ENCODE measurements around the gene CCDC106.

The CCDC106 gene

GRCh38 chr19:55670280-55671053 lies 22.5 kb downstream of the CCDC106 start:
- no peak for DNase-seq

- no peak for DNase-seq
Observed at GRCh38 chr19:55671054-55671378, 23.0 kb downstream of the CCDC106 start.

GRCh38 chr19:55672418-55672817 lies 24.4 kb downstream of the CCDC106 start:
- no peak for DNase-seq

GRCh38 chr19:55673465-55673864 lies 25.5 kb downstream of the CCDC106 start:
- DNase-seq: no peak

- no peak for DNase-seq
Observed at GRCh38 chr19:55673889-55674288, 25.9 kb downstream of the CCDC106 start.

- no peak for DNase-seq
Observed at GRCh38 chr19:55674459-55674840, 26.4 kb downstream of the CCDC106 start.

GRCh38 chr19:55674841-55675660 lies 27.0 kb downstream of the CCDC106 start, which contains the start of gene EPN1:
EPN1 (plus strand) TSS chr19:55675226; CDS start chr19:55678628, 3,402 bp downstream.
- DNase-seq: peak; percentile 96

- no peak for DNase-seq
Observed at GRCh38 chr19:55675661-55676354, 27.8 kb downstream of the CCDC106 start.

- DNase-seq: no peak
Observed at GRCh38 chr19:55676383-55676782, 28.4 kb downstream of the CCDC106 start.

GRCh38 chr19:55676889-55677505 lies 29.0 kb downstream of the CCDC106 start:
- DNase-seq: no peak

GRCh38 chr19:55677572-55678028 lies 29.6 kb downstream of the CCDC106 start:
- no peak for DNase-seq

- no peak for DNase-seq
Observed at GRCh38 chr19:55678121-55678671, 30.2 kb downstream of the CCDC106 start.

- no peak for DNase-seq
Observed at GRCh38 chr19:55679343-55680257, 31.6 kb downstream of the CCDC106 start.

- no peak for DNase-seq
Observed at GRCh38 chr19:55680339-55681130, 32.5 kb downstream of the CCDC106 start.

GRCh38 chr19:55681131-55682092 lies 33.4 kb downstream of the CCDC106 start:
- no peak for DNase-seq

GRCh38 chr19:55683449-55684261 lies 35.6 kb downstream of the CCDC106 start:
- DNase-seq: no peak

GRCh38 chr19:55684946-55685681 lies 37.1 kb downstream of the CCDC106 start:
- DNase-seq: no peak

- no peak for DNase-seq
Observed at GRCh38 chr19:55685776-55686175, 37.8 kb downstream of the CCDC106 start.

Measured in central memory CD4-positive, alpha-beta T cell (primary cell).